ENCODE results near the gene HMG20A.

DNA sequence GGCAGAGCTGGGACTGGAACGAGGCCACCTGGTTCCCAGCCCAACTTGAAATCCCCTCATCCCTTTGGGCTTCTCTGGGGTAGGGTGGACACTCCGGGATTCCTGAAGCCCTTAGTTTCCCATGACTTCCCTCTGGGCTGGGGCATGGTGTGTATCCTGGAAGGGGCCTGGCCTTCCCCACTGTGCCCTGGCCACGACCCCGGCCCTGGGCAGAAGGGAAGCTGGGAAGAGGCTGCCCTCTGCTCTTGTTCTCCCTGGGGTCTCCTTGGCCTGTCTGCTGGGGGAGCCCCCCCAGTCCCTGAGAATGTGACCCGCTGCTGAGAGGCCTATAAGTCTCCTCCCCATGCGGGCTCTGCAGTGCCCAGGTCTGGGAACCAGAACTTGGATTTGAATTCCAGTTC is 107.1 kb downstream of the HMG20A start:
- TF ChIP-seq FOXK2 (IDR thresholded peaks at IDR 0.05) (no peak), L3MBTL2 (conservative IDR thresholded peaks at IDR 0.05) (no peak), SP1 (IDR thresholded peaks at IDR 0.05) (no peak), ELF4 (IDR thresholded peaks at IDR 0.05) (no peak), CTBP1 (IDR thresholded peaks at IDR 0.05; ENCODE audit: borderline replicate concordance) (no peak), FOXM1 (IDR thresholded peaks at IDR 0.05; ENCODE audit: borderline replicate concordance) (no peak)

All from HEK293T (cell line).